Glomerular endothelial cell (primary cell): Measurements from ENCODE around the gene PIH1D2. TPM values are rescaled to one million over a fixed set of nuclear protein-coding genes. Genes with fewer than 3 reads are reported as not detected.
"Not testable (repeated sequence)": the region's sequence is repeated elsewhere in the genome, so short reads cannot be mapped to it uniquely, and the experiment has no call there.

Source experiments
- DNase-seq: peaks from one replicate; pipeline ENCODE4 v3.0.0-alpha.2; 2011; ENCODE audit warnings: low read depth, low spot score; ENCODE audit errors: extremely low read depth
- total RNA-seq: library from RNA; depleted of rRNA; stranded (reverse); fragments of >200 nt; gene quantifications from 2 replicates; pipeline ENCODE4 v1.2.3, GENCODE V29; 2015

Gene PIH1D2
- total RNA-seq, 1 donor from 2014 or later = 0.41 TPM

GRCh38 chr11:112058103-112058502, 15.7 kb downstream of the PIH1D2 start:
- DNase-seq = no peak

GRCh38 chr11:112057170-112057569, 16.6 kb downstream of the PIH1D2 start:
- no peak for DNase-seq

- no peak for DNase-seq
Measured at GRCh38 chr11:112051768-112052167, 22.0 kb downstream of the PIH1D2 start.

GRCh38 chr11:112050721-112051120, 23.1 kb downstream of the PIH1D2 start:
- DNase-seq = no peak

GRCh38 chr11:112049777-112050176, 24.0 kb downstream of the PIH1D2 start:
- DNase-seq = no peak

- DNase-seq = not testable (repeated sequence)
Measured at GRCh38 chr11:112048256-112048655, 25.6 kb downstream of the PIH1D2 start.

- not testable (repeated sequence) for DNase-seq
Measured at GRCh38 chr11:112046647-112047046, 27.2 kb downstream of the PIH1D2 start.

GRCh38 chr11:112044961-112045360, 28.9 kb downstream of the PIH1D2 start:
- DNase-seq = no peak

GRCh38 chr11:112042961-112043304, 30.9 kb downstream of the PIH1D2 start:
- no peak for DNase-seq

- DNase-seq = no peak
Measured at GRCh38 chr11:112042161-112042960, 31.5 kb downstream of the PIH1D2 start.

- no peak for DNase-seq
Measured at GRCh38 chr11:112037527-112037926, 36.3 kb downstream of the PIH1D2 start.

GRCh38 chr11:112033902-112034301, 39.9 kb downstream of the PIH1D2 start:
- DNase-seq = no peak

- DNase-seq = no peak
Measured at GRCh38 chr11:112029460-112029859, 44.4 kb downstream of the PIH1D2 start.

- not testable (repeated sequence) for DNase-seq
Measured at GRCh38 chr11:112026784-112027410, 46.9 kb downstream of the PIH1D2 start.

GRCh38 chr11:112025707-112026106, 48.1 kb downstream of the PIH1D2 start:
- no peak for DNase-seq

- no peak for DNase-seq
Measured at GRCh38 chr11:112024773-112025678, 48.8 kb downstream of the PIH1D2 start, which contains the start of gene DLAT. Gene DLAT, plus strand, starts transcription at chr11:112025408. Its CDS starts 65 bp downstream, at chr11:112025473.

- no peak for DNase-seq
Measured at GRCh38 chr11:112024178-112024772, 49.5 kb downstream of the PIH1D2 start.

GRCh38 chr11:112023104-112023503, 50.7 kb downstream of the PIH1D2 start:
- no peak for DNase-seq

GRCh38 chr11:112019066-112019465, 54.8 kb downstream of the PIH1D2 start:
- DNase-seq = no peak
